ENCODE measurements around the gene BEND2.

DNA sequence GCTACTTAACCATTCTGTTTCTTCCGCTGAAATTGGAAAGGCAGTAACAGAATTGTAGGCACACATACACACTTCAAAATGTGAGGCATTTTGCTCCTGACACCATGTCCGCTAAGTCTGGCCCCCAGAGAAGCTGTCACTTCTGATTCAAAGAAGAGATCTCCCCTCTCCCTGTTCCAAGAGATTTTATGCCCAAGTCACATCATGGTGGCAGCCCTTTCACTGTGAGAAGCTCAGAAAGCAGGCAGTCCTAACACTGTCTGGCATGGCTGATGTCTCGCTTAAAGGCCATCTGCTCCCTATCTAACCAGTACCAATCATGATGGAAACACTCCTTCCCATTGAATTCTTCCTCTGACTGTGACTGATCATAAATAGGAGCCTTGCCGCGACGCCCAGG, 83.9 kb downstream of the BEND2 start:
- TF ChIP-seq, protein P1, sequence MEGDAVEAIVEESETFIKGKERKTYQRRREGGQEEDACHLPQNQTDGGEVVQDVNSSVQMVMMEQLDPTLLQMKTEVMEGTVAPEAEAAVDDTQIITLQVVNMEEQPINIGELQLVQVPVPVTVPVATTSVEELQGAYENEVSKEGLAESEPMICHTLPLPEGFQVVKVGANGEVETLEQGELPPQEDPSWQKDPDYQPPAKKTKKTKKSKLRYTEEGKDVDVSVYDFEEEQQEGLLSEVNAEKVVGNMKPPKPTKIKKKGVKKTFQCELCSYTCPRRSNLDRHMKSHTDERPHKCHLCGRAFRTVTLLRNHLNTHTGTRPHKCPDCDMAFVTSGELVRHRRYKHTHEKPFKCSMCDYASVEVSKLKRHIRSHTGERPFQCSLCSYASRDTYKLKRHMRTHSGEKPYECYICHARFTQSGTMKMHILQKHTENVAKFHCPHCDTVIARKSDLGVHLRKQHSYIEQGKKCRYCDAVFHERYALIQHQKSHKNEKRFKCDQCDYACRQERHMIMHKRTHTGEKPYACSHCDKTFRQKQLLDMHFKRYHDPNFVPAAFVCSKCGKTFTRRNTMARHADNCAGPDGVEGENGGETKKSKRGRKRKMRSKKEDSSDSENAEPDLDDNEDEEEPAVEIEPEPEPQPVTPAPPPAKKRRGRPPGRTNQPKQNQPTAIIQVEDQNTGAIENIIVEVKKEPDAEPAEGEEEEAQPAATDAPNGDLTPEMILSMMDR (IDR thresholded peaks at IDR 0.05 in 8 of 11, conservative IDR thresholded peaks at IDR 0.05 in 3 of 11) = no peak
- TF ChIP-seq POLR2A (IDR thresholded peaks at IDR 0.05) = no peak
- no peak for TF ChIP-seq POLR2AphosphoS5 (IDR thresholded peaks at IDR 0.05)

Measured in spleen (tissue), 7 donors.